Lower leg skin (tissue), 4 donors: ENCODE measurements around the gene RBFA. TPM values are rescaled to one million over a fixed set of nuclear protein-coding genes. Genes with fewer than 3 reads are reported as not detected.
"Not testable (repeated sequence)": the region's sequence is repeated elsewhere in the genome, so short reads cannot be mapped to it uniquely, and the experiment has no call there.

ENCODE experiments used
- DNase-seq, 2 donors: peaks; one replicate each; pipeline ENCODE4 v3.0.0-alpha.2; 2019; ENCODE audit warnings: low spot score in 2 of 2
- H3K4me3 ChIP-seq: fragments of 200-600 bp; sonication (generic); 2 replicates; pipeline ENCODE4 v1.5.1; 2017; ENCODE audit warnings: mild to moderate bottlenecking, low read depth; ENCODE audit not compliant: poor library complexity, severe bottlenecking
- POLR2A ChIP-seq, 2 donors: fragments of 450-650 bp; IDR thresholded peaks; one replicate each; pipeline ENCODE4 v1.6.1; 2016 to 2017; ENCODE audit warnings: antibody characterized with exemption in 2 of 2, mild to moderate bottlenecking in 1 of 2, moderate library complexity in 1 of 2
- WGBS, 2 donors: methylation state at CpG; one replicate each; pipeline ENCODE4 v1.1.5; 2018; 5-methylcytosine and 5-hydroxymethylcytosine counted together
- intact Hi-C: fragments of 100-400 bp; cut with DNase I; formaldehyde crosslinking; loops from one replicate; pipeline ENCODE4 v1.15.0; 2023; ENCODE audit warnings: low total_unique reads
- total RNA-seq, 4 donors: library from RNA; depleted of rRNA; stranded (reverse); fragments of >200 nt; gene quantifications; one replicate each; pipeline ENCODE4 v1.1.0, GENCODE V29; 2016
- TF ChIP-seq, protein P1 (sequence below), 3 donors: fragments of 450-650 bp; IDR thresholded peaks; one replicate each; pipeline ENCODE4 v1.5.1; 2016; ENCODE audit warnings: antibody characterized with exemption in 3 of 3, mild to moderate bottlenecking in 3 of 3, moderate library complexity in 2 of 3

RBFA gene
- total RNA-seq, 4 donors from 2014 or later, result 30.8 to 43.5 (median 38.1) TPM

GRCh38 chr18:80022613-80023012 lies 11.6 kb upstream of the RBFA start:
- WGBS, 2 donors, result 18 to 46% methylated on average over 1 of the region's 1 CpG
- H3K4me3 ChIP-seq, result no peak overlapping the region
- peak in 1 of 2 donors; percentile 6 for DNase-seq
- intact Hi-C loops, result no loop called here
- TF ChIP-seq, protein P1, sequence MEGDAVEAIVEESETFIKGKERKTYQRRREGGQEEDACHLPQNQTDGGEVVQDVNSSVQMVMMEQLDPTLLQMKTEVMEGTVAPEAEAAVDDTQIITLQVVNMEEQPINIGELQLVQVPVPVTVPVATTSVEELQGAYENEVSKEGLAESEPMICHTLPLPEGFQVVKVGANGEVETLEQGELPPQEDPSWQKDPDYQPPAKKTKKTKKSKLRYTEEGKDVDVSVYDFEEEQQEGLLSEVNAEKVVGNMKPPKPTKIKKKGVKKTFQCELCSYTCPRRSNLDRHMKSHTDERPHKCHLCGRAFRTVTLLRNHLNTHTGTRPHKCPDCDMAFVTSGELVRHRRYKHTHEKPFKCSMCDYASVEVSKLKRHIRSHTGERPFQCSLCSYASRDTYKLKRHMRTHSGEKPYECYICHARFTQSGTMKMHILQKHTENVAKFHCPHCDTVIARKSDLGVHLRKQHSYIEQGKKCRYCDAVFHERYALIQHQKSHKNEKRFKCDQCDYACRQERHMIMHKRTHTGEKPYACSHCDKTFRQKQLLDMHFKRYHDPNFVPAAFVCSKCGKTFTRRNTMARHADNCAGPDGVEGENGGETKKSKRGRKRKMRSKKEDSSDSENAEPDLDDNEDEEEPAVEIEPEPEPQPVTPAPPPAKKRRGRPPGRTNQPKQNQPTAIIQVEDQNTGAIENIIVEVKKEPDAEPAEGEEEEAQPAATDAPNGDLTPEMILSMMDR (IDR thresholded peaks at IDR 0.05), result no peak
- TF ChIP-seq POLR2A (IDR thresholded peaks at IDR 0.05), result no peak

- TF ChIP-seq, protein P1 (IDR thresholded peaks at IDR 0.05), result no peak
- no peak for TF ChIP-seq POLR2A (IDR thresholded peaks at IDR 0.05)
- 58 to 61% methylated on average over 4 of the region's 4 CpGs for WGBS, 2 donors
- intact Hi-C loops, result no loop called here
- no peak overlapping the region for H3K4me3 ChIP-seq
- peak in 1 of 2 donors; percentile 12 for DNase-seq
Measured at GRCh38 chr18:80023173-80023572, 11.1 kb upstream of the RBFA start.

GRCh38 chr18:80026363-80026762 lies 7.9 kb upstream of the RBFA start:
- no peak for DNase-seq
- WGBS, 2 donors, result 95 to 97% methylated on average over 7 of the region's 7 CpGs
- intact Hi-C loops, result no loop called here
- H3K4me3 ChIP-seq, result no peak overlapping the region
- TF ChIP-seq POLR2A (IDR thresholded peaks at IDR 0.05), result no peak
- TF ChIP-seq, protein P1 (IDR thresholded peaks at IDR 0.05), result no peak

DNA sequence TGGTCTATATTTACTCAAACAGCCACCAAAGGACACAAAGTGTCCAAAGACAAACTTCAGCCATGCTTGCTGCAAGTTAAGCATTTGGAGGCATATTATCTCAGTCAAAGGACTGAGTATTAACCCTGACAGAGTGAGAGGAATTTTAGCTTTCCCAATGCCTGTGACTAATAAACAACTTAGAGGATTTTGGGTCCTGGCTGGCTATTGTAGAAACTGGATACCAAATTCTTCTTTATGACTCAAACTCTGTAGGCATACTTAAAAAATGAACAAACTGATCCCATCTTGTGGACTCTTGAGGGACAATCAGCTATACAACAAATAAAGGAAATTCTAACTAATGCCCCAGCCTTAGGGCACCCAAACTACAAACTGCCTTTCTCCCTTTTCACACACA lies 6.5 kb upstream of the RBFA start:
- DNase-seq, intact Hi-C loops, H3K4me3 ChIP-seq: not testable (repeated sequence)

- no peak for DNase-seq
- H3K4me3 ChIP-seq, result no peak overlapping the region
- 95 to 96% methylated on average over 1 of the region's 1 CpG for WGBS, 2 donors
- intact Hi-C loops, result no loop called here
- TF ChIP-seq POLR2A (IDR thresholded peaks at IDR 0.05), result no peak
- TF ChIP-seq, protein P1 (IDR thresholded peaks at IDR 0.05), result no peak
Measured at GRCh38 chr18:80029690-80030089, 4.5 kb upstream of the RBFA start.

DNA sequence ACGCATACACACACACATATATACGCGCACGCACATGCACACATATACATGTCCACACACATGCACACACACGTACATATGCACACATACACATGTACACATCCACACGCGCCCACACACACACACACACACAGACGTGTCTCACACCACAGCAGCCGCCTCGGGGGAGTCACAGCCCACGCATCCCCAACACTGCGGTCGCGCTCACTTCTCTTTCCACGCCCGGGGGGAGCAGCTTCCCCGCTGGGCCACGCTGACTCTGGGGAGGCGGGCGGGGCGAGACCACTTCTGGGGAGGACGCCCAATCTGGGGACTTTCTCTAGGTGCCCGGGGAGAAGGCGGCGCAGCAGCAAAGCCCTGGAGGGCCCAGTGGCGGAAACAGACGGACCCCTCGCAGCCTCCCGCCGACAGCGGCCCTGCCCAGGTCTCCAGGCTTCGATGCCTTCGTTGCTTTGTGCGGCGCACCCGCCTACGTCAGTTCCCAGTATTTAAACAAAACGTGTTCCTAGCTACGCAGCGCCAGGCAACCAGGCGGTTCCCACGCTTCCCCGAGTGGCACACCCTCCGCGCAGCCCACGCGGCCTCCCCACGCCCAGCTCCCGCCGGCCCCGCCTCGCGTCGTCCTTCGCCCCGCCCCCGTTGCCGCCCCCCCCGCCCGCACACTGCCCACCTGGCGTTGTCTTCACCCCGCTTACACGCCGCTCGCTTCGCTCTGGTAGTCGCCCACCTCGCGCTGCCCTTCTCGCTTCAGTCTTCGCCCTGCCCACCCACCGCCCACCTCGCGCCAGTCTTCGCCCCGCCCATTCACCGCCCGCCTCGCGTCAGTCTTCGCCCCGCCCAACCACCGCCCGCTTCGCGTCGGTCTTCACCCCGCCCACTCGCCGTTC lies 810 bp upstream of the RBFA start:
- DNase-seq, result peak; percentile 80 to 90
- no peak for TF ChIP-seq POLR2A (IDR thresholded peaks at IDR 0.05)
- TF ChIP-seq, protein P1 (IDR thresholded peaks at IDR 0.05), result no peak
- intact Hi-C loops, result no loop called here
- 4 to 6% methylated on average over 56 of the region's 90 CpGs for WGBS, 2 donors
- peak overlapping the region; percentile 26 for H3K4me3 ChIP-seq
